Naive thymus-derived CD8-positive, alpha-beta T cell (primary cell): Measurements from ENCODE around the gene AP3S1. TPM values are rescaled to one million over a fixed set of nuclear protein-coding genes. Genes with fewer than 3 reads are reported as not detected.

ENCODE experiments used
- ATAC-seq, 2 donors: fragments of 150-1000 bp; cut with Tn5 transposase in 1 of 2; sonication (Bioruptor Pico), chemical (Tn5 transposase) in 1 of 2; 1 replicate in 1 of 2; 2 replicates in 1 of 2; pipeline ENCODE4 v1.10.0; 2021; ENCODE audit warnings: mild to moderate bottlenecking in 2 of 2, moderate library complexity in 2 of 2
- POLR2A ChIA-PET: fragments of 350-600 bp; sonication (Branson Sonifier 250); formaldehyde crosslinking; loops from one replicate; lab custom pipeline; 2021; ENCODE audit warnings: antibody characterized with exemption; lab: Charles Lee
- DNase-seq, 10 donors: peaks; one replicate each; pipeline versions ENCODE4 v3.0.0 to v3.0.0-alpha.2; 2020 to 2022
- H3K27ac Mint-ChIP-seq, 10 donors: one replicate each; pipeline ENCODE4 v1.8.0; 2020 to 2022; ENCODE audit warnings: mild to moderate bottlenecking in 10 of 10, mixed read lengths in 10 of 10, moderate library complexity in 4 of 10, inconsistent platforms in 1 of 10
- H3K27me3 Mint-ChIP-seq, 5 donors: one replicate each; pipeline ENCODE4 v1.8.0; 2021 to 2022; ENCODE audit warnings: mixed read lengths in 5 of 5
- H3K36me3 Mint-ChIP-seq, 3 donors: one replicate each; pipeline ENCODE4 v1.8.0; 2020 to 2022; ENCODE audit warnings: mixed read lengths in 3 of 3, mild to moderate bottlenecking in 2 of 3, inconsistent platforms in 1 of 3
- H3K4me1 Mint-ChIP-seq, 4 donors: one replicate each; pipeline ENCODE4 v1.8.0; 2021 to 2022; ENCODE audit warnings: mixed read lengths in 4 of 4
- H3K4me3 Mint-ChIP-seq, 10 donors: one replicate each; pipeline ENCODE4 v1.8.0; 2020 to 2022; ENCODE audit warnings: mild to moderate bottlenecking in 10 of 10, mixed read lengths in 10 of 10, moderate library complexity in 6 of 10, inconsistent platforms in 1 of 10
- H3K9me3 Mint-ChIP-seq, 9 donors: one replicate each; pipeline ENCODE4 v1.8.0; 2020 to 2022; ENCODE audit warnings: mixed read lengths in 9 of 9, mild to moderate bottlenecking in 3 of 9, inconsistent platforms in 1 of 9, moderate library complexity in 1 of 9
- polyA plus RNA-seq, 3 donors: library from polyadenylated mRNA; unstranded; fragments of 300-500 nt; fragmentation: Illumina TruSeq; gene quantifications; one replicate each; pipeline ENCODE4 v1.2.3, GENCODE V29; 2021
- total RNA-seq, 8 experiments: library from RNA in 2 of 8; stranded (reverse) in 2 of 8; gene quantifications; one replicate each; pipeline ENCODE4 v1.2.3 and lab custom pipeline; 2021 to 2026

Gene AP3S1
- total and polyA plus RNA-seq, 5 experiments from 2014 or later, result 37.8 to 63.4 (median 52.1) TPM

GRCh38 chr5:115835481-115835880 is 6.3 kb upstream of the AP3S1 start:
- POLR2A ChIA-PET, result no interaction called here

GRCh38 chr5:115838885-115839518 is 2.7 kb upstream of the AP3S1 start:
- DNase-seq (peak in 6 of 10 donors; percentile 12 to 70 (median 44)), ATAC-seq (peak; percentile 13 to 28)
- POLR2A ChIA-PET, result interaction anchor here (1.0 to 5.1 kb wide), 3 partner anchors 12 to 294 kb away, joined by 3 to 22 read pairs (median 3); partner anchors contain the start of genes COMMD10 and FEM1C
- no peaks in the 10 kb centered on the region for H3K27me3 Mint-ChIP-seq
- peak overlapping the region; percentile 13 to 100 (median 74) for H3K27ac Mint-ChIP-seq
- H3K36me3 Mint-ChIP-seq, result peaks cover 4 to 47% (median 9%) of the 10 kb centered on the region in 3 donors
- peaks cover 21 to 57% (median 51%) of the 10 kb centered on the region in 4 donors for H3K4me1 Mint-ChIP-seq
- no peaks in the 10 kb centered on the region for H3K9me3 Mint-ChIP-seq
- peak overlapping the region; percentile 70 to 100 (median 98) for H3K4me3 Mint-ChIP-seq

More at GRCh38 chr5:115835481-115835880, 6.3 kb upstream of the AP3S1 start:
- DNase-seq (no peak), ATAC-seq (no peak)
- Mint-ChIP-seq H3K4me3 (no peak overlapping the region), H3K36me3 (peaks cover 4 to 78% (median 14%) of the 10 kb centered on the region in 3 donors), H3K4me1 (peaks cover 18 to 52% (median 38%) of the 10 kb centered on the region in 4 donors), H3K27ac (peak overlapping the region in 3 of 10 donors; percentile 7 to 53 (median 27)), H3K9me3 (no peaks in the 10 kb centered on the region), H3K27me3 (no peaks in the 10 kb centered on the region)

- POLR2A ChIA-PET, result interaction anchor here (0.9 to 5.1 kb wide), 8 partner anchors 206 to 579 kb away, joined by 3 to 22 read pairs (median 6); partner anchors contain the start of genes CCDC112, COMMD10, PGGT1B and TMED7
- DNase-seq (no peak), ATAC-seq (no peak)
- no peaks in the 10 kb centered on the region for H3K27me3 Mint-ChIP-seq
- H3K4me1 Mint-ChIP-seq, result peaks cover 20 to 74% (median 54%) of the 10 kb centered on the region in 4 donors
- no peaks in the 10 kb centered on the region for H3K9me3 Mint-ChIP-seq
- peaks cover 3 to 28% (median 4%) of the 10 kb centered on the region in 3 donors for H3K36me3 Mint-ChIP-seq
- peak overlapping the region; percentile 94 to 100 (median 98) for H3K4me3 Mint-ChIP-seq
- peak overlapping the region; percentile 98 to 100 (median 100) for H3K27ac Mint-ChIP-seq
Measured at GRCh38 chr5:115840873-115841272, 862 bp upstream of the AP3S1 start.

- peak overlapping the region; percentile 96 to 100 (median 98) for H3K4me3 Mint-ChIP-seq
- ATAC-seq, result peak; percentile 9 to 32
- no peaks in the 10 kb centered on the region for H3K9me3 Mint-ChIP-seq
- H3K27ac Mint-ChIP-seq, result peak overlapping the region; percentile 54 to 100 (median 98)
- POLR2A ChIA-PET, result interaction anchor here (1.1 to 5.1 kb wide), 6 partner anchors 214 to 299 kb away, joined by 3 to 22 read pairs (median 8); partner anchors contain the start of genes COMMD10, FEM1C and TMED7
- peaks cover 0 to 15% (median 4%) of the 10 kb centered on the region in 3 donors for H3K36me3 Mint-ChIP-seq
- H3K27me3 Mint-ChIP-seq, result no peaks in the 10 kb centered on the region
- peak in 2 of 10 donors; percentile 4 to 5 for DNase-seq
- H3K4me1 Mint-ChIP-seq, result peaks cover 18 to 72% (median 51%) of the 10 kb centered on the region in 4 donors
Measured at GRCh38 chr5:115842089-115842935, 577 bp downstream of the AP3S1 start.

GRCh38 chr5:115842952-115843351 is 1.2 kb downstream of the AP3S1 start:
- no peaks in the 10 kb centered on the region for H3K27me3 Mint-ChIP-seq
- peak overlapping the region in 9 of 10 donors; percentile 54 to 98 (median 97) for H3K27ac Mint-ChIP-seq
- peaks cover 18 to 66% (median 48%) of the 10 kb centered on the region in 4 donors for H3K4me1 Mint-ChIP-seq
- peaks cover 0 to 9% (median 4%) of the 10 kb centered on the region in 3 donors for H3K36me3 Mint-ChIP-seq
- no peak for ATAC-seq
- POLR2A ChIA-PET, result interaction anchor here (1.1 to 5.1 kb wide), 3 partner anchors 218 to 298 kb away, joined by 3 to 22 read pairs (median 5); partner anchors contain the start of genes COMMD10, FEM1C and TMED7
- H3K4me3 Mint-ChIP-seq, result peak overlapping the region; percentile 91 to 100 (median 98)
- peak in 1 of 10 donors; percentile 14 for DNase-seq
- no peaks in the 10 kb centered on the region for H3K9me3 Mint-ChIP-seq

GRCh38 chr5:115843444-115844130 is 1.9 kb downstream of the AP3S1 start:
- peak overlapping the region in 9 of 10 donors; percentile 91 to 100 (median 98) for H3K4me3 Mint-ChIP-seq
- POLR2A ChIA-PET, result interaction anchor here (1.3 to 5.1 kb wide), 2 partner anchors 241 to 299 kb away, joined by 3 to 22 read pairs; partner anchors contain the start of genes COMMD10 and FEM1C
- ATAC-seq (no peak), DNase-seq (no peak)
- peaks cover 0 to 8% (median 4%) of the 10 kb centered on the region in 3 donors for H3K36me3 Mint-ChIP-seq
- H3K27me3 Mint-ChIP-seq, result no peaks in the 10 kb centered on the region
- no peaks in the 10 kb centered on the region for H3K9me3 Mint-ChIP-seq
- H3K4me1 Mint-ChIP-seq, result peaks cover 18 to 59% (median 48%) of the 10 kb centered on the region in 4 donors
- H3K27ac Mint-ChIP-seq, result peak overlapping the region in 2 of 10 donors; percentile 95 to 97

- H3K36me3 Mint-ChIP-seq, result peaks cover 0 to 5% (median 4%) of the 10 kb centered on the region in 3 donors
- ATAC-seq (no peak), DNase-seq (no peak)
- no peaks in the 10 kb centered on the region for H3K27me3 Mint-ChIP-seq
- no peak overlapping the region for H3K4me3 Mint-ChIP-seq
- peaks cover 18 to 56% (median 47%) of the 10 kb centered on the region in 4 donors for H3K4me1 Mint-ChIP-seq
- H3K27ac Mint-ChIP-seq, result peak overlapping the region in 1 of 10 donors; percentile 60
- no peaks in the 10 kb centered on the region for H3K9me3 Mint-ChIP-seq
- POLR2A ChIA-PET, result no interaction called here
Measured at GRCh38 chr5:115844321-115844817, 2.6 kb downstream of the AP3S1 start.

GRCh38 chr5:115847290-115847689 is 5.6 kb downstream of the AP3S1 start:
- peaks cover 0 to 3% (median 0%) of the 10 kb centered on the region in 3 donors for H3K36me3 Mint-ChIP-seq
- POLR2A ChIA-PET, result no interaction called here
- DNase-seq (no peak), ATAC-seq (no peak)
- H3K4me3 Mint-ChIP-seq, result no peak overlapping the region
- H3K27ac Mint-ChIP-seq, result no peak overlapping the region
- peaks cover 12 to 52% (median 38%) of the 10 kb centered on the region in 4 donors for H3K4me1 Mint-ChIP-seq
- H3K27me3 Mint-ChIP-seq, result no peaks in the 10 kb centered on the region
- H3K9me3 Mint-ChIP-seq, result no peaks in the 10 kb centered on the region

- no peak overlapping the region for H3K4me3 Mint-ChIP-seq
- H3K36me3 Mint-ChIP-seq, result peaks cover 4 to 15% (median 10%) of the 10 kb centered on the region in 3 donors
- ATAC-seq (no peak), DNase-seq (no peak)
- peak overlapping the region in 3 of 10 donors; percentile 9 to 20 (median 11) for H3K27ac Mint-ChIP-seq
- peaks cover 0 to 11% (median 5%) of the 10 kb centered on the region in 9 donors for H3K9me3 Mint-ChIP-seq
- H3K27me3 Mint-ChIP-seq, result no peaks in the 10 kb centered on the region
- H3K4me1 Mint-ChIP-seq, result peaks cover 11 to 36% (median 23%) of the 10 kb centered on the region in 4 donors
- POLR2A ChIA-PET, result no interaction called here
Measured at GRCh38 chr5:115849258-115849798, 7.6 kb downstream of the AP3S1 start.

GRCh38 chr5:115850744-115851416 is 9.1 kb downstream of the AP3S1 start:
- Mint-ChIP-seq H3K4me3 (no peak overlapping the region), H3K27me3 (no peaks in the 10 kb centered on the region), H3K27ac (no peak overlapping the region), H3K4me1 (peaks cover 6 to 32% (median 14%) of the 10 kb centered on the region in 4 donors), H3K9me3 (peaks cover 0 to 11% (median 5%) of the 10 kb centered on the region in 9 donors), H3K36me3 (peaks cover 4 to 15% (median 14%) of the 10 kb centered on the region in 3 donors)
- ATAC-seq (no peak), DNase-seq (no peak)
- POLR2A ChIA-PET, result no interaction called here

GRCh38 chr5:115854139-115854538 is 12.4 kb downstream of the AP3S1 start:
- ATAC-seq (no peak), DNase-seq (no peak)
- Mint-ChIP-seq H3K4me1 (peaks cover 11 to 49% (median 23%) of the 10 kb centered on the region in 4 donors), H3K4me3 (no peak overlapping the region), H3K27ac (no peak overlapping the region), H3K9me3 (peaks cover 0 to 11% (median 5%) of the 10 kb centered on the region in 9 donors), H3K36me3 (peaks cover 4 to 15% (median 14%) of the 10 kb centered on the region in 3 donors), H3K27me3 (no peaks in the 10 kb centered on the region)
- POLR2A ChIA-PET, result no interaction called here
